ENCODE data around the gene ZNF560. TPM values are rescaled to one million over a fixed set of nuclear protein-coding genes. Genes with fewer than 3 reads are reported as not detected.

Gene ZNF560
- polyA plus RNA-seq, 4 donors = 0.06 TPM; not detected in 3

DNA sequence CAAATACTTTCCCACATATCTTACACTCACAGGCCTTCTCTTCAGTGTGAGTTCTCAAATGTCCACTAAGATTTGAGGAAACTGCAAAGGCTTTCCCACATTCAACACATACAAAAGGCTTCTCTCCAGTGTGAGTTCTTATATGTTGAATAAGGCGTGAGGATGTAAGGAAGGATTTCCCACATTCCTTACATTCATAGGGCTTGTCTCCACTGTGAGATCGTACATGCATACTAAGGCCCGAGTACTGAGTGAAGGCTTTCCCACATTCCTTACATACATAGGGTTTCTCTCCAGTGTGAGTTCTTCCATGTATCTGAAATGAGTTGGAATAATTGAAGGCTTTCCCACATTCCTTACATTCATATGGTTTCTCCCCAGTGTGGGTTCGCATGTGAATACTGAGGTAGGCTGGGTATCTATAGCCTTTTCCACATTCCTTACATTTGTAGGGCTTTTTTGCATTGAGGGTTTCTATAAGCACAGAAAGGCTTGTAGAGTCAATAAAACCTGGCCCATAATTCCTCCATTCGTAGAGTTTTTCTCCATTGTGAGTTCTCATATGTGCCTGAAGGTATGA is 30.4 kb upstream of the ZNF560 start:
- Histone ChIP-seq H3K4me3 (ENCODE audit: low read depth in 1 of 3, low read length in 3 of 3) (no peak overlapping the region), H3K9me3 (ENCODE audit: control insufficient read depth in 2 of 2, insufficient read depth in 1 of 2, low read depth in 1 of 2, low read length in 1 of 2) (peaks cover 1 to 61% of the 10 kb centered on the region in 2 donors), H3K36me3 (ENCODE audit: control insufficient read depth in 3 of 3, insufficient read depth in 2 of 3, low read depth in 1 of 3, low read length in 3 of 3) (peaks cover 30 to 42% (median 40%) of the 10 kb centered on the region in 3 donors), H3K27ac (ENCODE audit: low read depth in 1 of 3, low read length in 2 of 3) (no peak overlapping the region), H3K27me3 (ENCODE audit: control insufficient read depth in 3 of 3, insufficient read depth in 3 of 3, low read length in 3 of 3) (no peaks in the 10 kb centered on the region), H3K4me1 (ENCODE audit: control insufficient read depth in 3 of 3, insufficient read depth in 2 of 3, low read depth in 1 of 3, low read length in 2 of 3) (no peaks in the 10 kb centered on the region)
- WGBS, 3 donors = 94 to 99% (median 98%) methylated on average over 5 of the region's 5 CpGs
- FAIRE-seq (no peak), DNase-seq (peak in 1 of 2 donors; percentile 18)

DNA sequence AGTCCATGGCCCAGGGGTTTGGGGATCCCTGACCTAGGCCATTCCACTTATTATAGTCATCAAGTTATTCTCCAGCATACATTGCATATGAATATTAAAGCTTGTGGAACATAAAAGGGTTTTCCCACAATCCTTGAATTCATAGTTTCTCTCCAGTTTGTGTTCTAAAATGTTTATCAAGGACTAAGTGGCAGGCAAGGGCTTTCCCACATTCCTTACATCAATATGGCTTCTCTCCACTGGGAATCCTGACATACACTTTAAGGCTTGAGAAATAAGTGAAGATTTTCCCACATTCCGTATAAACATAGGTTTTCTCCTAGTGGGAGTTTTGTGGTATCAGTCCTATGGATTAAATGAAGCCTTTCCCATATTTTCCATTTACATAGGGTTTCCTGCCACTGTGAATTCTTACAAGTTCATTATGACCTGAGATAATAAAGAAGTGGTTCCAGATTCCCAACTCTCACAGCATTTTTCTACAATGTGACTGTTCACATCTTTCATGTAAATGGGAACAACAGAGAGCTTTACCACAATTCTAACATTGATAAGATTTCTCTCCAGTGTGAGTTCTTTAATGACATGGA is 25.6 kb upstream of the ZNF560 start:
- Histone ChIP-seq H3K4me3 (ENCODE audit: low read depth in 1 of 3, low read length in 3 of 3) (no peak overlapping the region), H3K27ac (ENCODE audit: low read depth in 1 of 3, low read length in 2 of 3) (no peak overlapping the region), H3K4me1 (ENCODE audit: control insufficient read depth in 3 of 3, insufficient read depth in 2 of 3, low read depth in 1 of 3, low read length in 2 of 3) (no peaks in the 10 kb centered on the region), H3K27me3 (ENCODE audit: control insufficient read depth in 3 of 3, insufficient read depth in 3 of 3, low read length in 3 of 3) (no peaks in the 10 kb centered on the region), H3K36me3 (ENCODE audit: control insufficient read depth in 3 of 3, insufficient read depth in 2 of 3, low read depth in 1 of 3, low read length in 3 of 3) (peaks cover 5 to 8% (median 8%) of the 10 kb centered on the region in 3 donors), H3K9me3 (ENCODE audit: control insufficient read depth in 2 of 2, insufficient read depth in 1 of 2, low read depth in 1 of 2, low read length in 1 of 2) (peaks cover 2 to 66% of the 10 kb centered on the region in 2 donors)
- FAIRE-seq (no peak), DNase-seq (no peak)
- 95 to 100% (median 100%) methylated on average over 1 of the region's 1 CpG for WGBS, 3 donors

DNA sequence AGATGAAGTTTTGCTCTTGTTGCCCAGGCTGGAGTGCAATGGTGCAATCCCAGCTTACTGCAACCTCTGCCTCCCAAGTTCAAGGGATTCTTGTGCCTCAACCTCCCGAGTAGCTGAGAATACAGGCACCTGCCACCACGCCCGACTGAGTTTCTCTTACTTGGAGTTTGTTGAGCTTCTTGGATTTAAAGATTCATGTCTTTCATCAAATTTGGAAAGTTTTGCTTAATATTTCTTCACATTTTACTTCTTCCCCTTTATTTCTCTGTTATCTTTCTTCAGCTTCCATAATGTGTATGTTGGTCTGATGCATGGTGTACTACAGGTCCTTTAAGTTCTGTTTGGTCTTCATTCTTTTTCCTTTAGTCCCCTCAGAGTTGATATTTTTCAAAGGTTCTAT is 8.9 kb upstream of the ZNF560 start:
- WGBS, 3 donors = 79 to 86% (median 85%) methylated on average over 3 of the region's 3 CpGs
- no peak overlapping the region for H3K27ac ChIP-seq (ENCODE audit: low read depth in 1 of 3, low read length in 2 of 3)
- no peak overlapping the region for H3K4me3 ChIP-seq (ENCODE audit: low read depth in 1 of 3, low read length in 3 of 3)
- DNase-seq (no peak), FAIRE-seq (no peak)
- no peaks in the 10 kb centered on the region for H3K4me1 ChIP-seq (ENCODE audit: control insufficient read depth in 3 of 3, insufficient read depth in 2 of 3, low read depth in 1 of 3, low read length in 2 of 3)
- peaks cover 0 to 37% of the 10 kb centered on the region in 2 donors for H3K9me3 ChIP-seq (ENCODE audit: control insufficient read depth in 2 of 2, insufficient read depth in 1 of 2, low read depth in 1 of 2, low read length in 1 of 2)
- no peaks in the 10 kb centered on the region for H3K36me3 ChIP-seq (ENCODE audit: control insufficient read depth in 3 of 3, insufficient read depth in 2 of 3, low read depth in 1 of 3, low read length in 3 of 3)
- no peaks in the 10 kb centered on the region for H3K27me3 ChIP-seq (ENCODE audit: control insufficient read depth in 3 of 3, insufficient read depth in 3 of 3, low read length in 3 of 3)

DNA sequence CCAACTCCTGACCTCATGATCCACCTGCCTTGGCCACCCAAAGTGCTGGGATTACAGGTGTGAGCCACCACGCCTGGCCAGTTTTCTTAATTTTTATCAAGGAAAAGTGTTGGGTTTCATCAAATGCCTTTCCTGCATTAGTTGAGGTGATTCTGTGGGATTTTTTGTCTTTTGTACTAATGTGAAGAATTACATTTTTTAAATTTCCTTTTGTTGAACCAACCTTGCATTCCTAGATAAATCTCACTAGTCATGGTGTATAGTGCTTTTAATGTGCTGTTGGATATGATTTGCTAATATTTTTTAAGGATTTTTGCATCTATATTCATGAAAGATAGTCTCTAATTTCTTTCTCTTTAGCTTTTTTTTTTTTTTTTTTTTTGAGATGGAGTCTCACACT is 2.4 kb upstream of the ZNF560 start:
- FAIRE-seq = no peak
- DNase-seq = no peak
- Histone ChIP-seq H3K36me3 (ENCODE audit: control insufficient read depth in 3 of 3, insufficient read depth in 2 of 3, low read depth in 1 of 3, low read length in 3 of 3) (no peaks in the 10 kb centered on the region), H3K4me3 (ENCODE audit: low read depth in 1 of 3, low read length in 3 of 3) (no peak overlapping the region), H3K27ac (ENCODE audit: low read depth in 1 of 3, low read length in 2 of 3) (no peak overlapping the region), H3K4me1 (ENCODE audit: control insufficient read depth in 3 of 3, insufficient read depth in 2 of 3, low read depth in 1 of 3, low read length in 2 of 3) (no peaks in the 10 kb centered on the region), H3K27me3 (ENCODE audit: control insufficient read depth in 3 of 3, insufficient read depth in 3 of 3, low read length in 3 of 3) (no peaks in the 10 kb centered on the region), H3K9me3 (ENCODE audit: control insufficient read depth in 2 of 2, insufficient read depth in 1 of 2, low read depth in 1 of 2, low read length in 1 of 2) (peaks cover 3 to 34% of the 10 kb centered on the region in 2 donors)
- 91 to 100% (median 92%) methylated on average over 1 of the region's 1 CpG for WGBS, 3 donors

DNA sequence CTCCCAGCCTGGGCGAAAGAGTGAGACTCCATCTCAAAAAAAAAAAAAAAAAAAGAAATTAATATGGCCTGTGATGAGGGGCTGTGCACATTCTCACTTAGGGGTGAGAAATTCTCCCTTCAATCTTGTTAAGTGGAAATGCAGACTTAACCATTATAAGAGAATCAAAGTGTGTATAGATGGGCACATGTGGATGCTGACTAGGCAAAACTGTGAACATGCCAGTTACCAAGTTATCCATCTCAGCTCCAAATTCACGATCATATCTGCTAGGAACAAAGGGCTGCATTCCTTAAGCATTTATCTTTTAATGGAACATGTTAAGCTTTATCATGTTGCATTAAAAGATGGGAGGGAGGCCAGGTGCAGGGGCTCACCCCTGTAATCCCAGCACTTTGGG is 4.3 kb downstream of the ZNF560 start:
- WGBS, 3 donors = 73 to 86% (median 82%) methylated on average over 2 of the region's 2 CpGs
- peaks cover 3 to 24% of the 10 kb centered on the region in 2 donors for H3K9me3 ChIP-seq (ENCODE audit: control insufficient read depth in 2 of 2, insufficient read depth in 1 of 2, low read depth in 1 of 2, low read length in 1 of 2)
- H3K4me3 ChIP-seq (ENCODE audit: low read depth in 1 of 3, low read length in 3 of 3) = no peak overlapping the region
- no peak for FAIRE-seq
- H3K27ac ChIP-seq (ENCODE audit: low read depth in 1 of 3, low read length in 2 of 3) = no peak overlapping the region
- no peak for DNase-seq
- no peaks in the 10 kb centered on the region for H3K36me3 ChIP-seq (ENCODE audit: control insufficient read depth in 3 of 3, insufficient read depth in 2 of 3, low read depth in 1 of 3, low read length in 3 of 3)
- H3K4me1 ChIP-seq (ENCODE audit: control insufficient read depth in 3 of 3, insufficient read depth in 2 of 3, low read depth in 1 of 3, low read length in 2 of 3) = no peaks in the 10 kb centered on the region
- H3K27me3 ChIP-seq (ENCODE audit: control insufficient read depth in 3 of 3, insufficient read depth in 3 of 3, low read length in 3 of 3) = no peaks in the 10 kb centered on the region

DNA sequence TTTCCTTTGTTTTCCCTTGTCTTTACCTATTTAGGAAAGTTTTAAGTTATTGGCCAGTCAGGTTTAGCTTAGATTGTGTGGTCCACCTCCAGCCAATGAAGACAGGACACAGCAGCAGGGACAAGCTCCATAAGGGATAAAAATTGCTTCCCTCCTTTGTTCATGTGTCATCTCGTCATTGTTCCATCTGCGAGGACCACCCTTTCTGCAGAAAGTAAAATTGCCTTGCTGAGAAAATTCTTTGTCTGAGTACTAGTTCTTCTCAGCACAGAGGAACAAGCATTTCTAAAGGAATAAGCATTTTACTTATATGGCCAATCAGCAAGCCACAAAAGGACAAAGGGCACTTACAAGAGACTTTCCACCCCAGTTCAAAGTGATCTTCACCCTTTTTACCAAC is 11.4 kb downstream of the ZNF560 start:
- H3K27me3 ChIP-seq (ENCODE audit: control insufficient read depth in 3 of 3, insufficient read depth in 3 of 3, low read length in 3 of 3) = no peaks in the 10 kb centered on the region
- H3K9me3 ChIP-seq (ENCODE audit: control insufficient read depth in 2 of 2, insufficient read depth in 1 of 2, low read depth in 1 of 2, low read length in 1 of 2) = peaks cover 1 to 32% of the 10 kb centered on the region in 2 donors
- H3K4me1 ChIP-seq (ENCODE audit: control insufficient read depth in 3 of 3, insufficient read depth in 2 of 3, low read depth in 1 of 3, low read length in 2 of 3) = no peaks in the 10 kb centered on the region
- FAIRE-seq (no peak), DNase-seq (no peak)
- no peaks in the 10 kb centered on the region for H3K36me3 ChIP-seq (ENCODE audit: control insufficient read depth in 3 of 3, insufficient read depth in 2 of 3, low read depth in 1 of 3, low read length in 3 of 3)
- no peak overlapping the region for H3K4me3 ChIP-seq (ENCODE audit: low read depth in 1 of 3, low read length in 3 of 3)
- 87 to 93% (median 93%) methylated on average over 2 of the region's 2 CpGs for WGBS, 3 donors
- no peak overlapping the region for H3K27ac ChIP-seq (ENCODE audit: low read depth in 1 of 3, low read length in 2 of 3)

DNA sequence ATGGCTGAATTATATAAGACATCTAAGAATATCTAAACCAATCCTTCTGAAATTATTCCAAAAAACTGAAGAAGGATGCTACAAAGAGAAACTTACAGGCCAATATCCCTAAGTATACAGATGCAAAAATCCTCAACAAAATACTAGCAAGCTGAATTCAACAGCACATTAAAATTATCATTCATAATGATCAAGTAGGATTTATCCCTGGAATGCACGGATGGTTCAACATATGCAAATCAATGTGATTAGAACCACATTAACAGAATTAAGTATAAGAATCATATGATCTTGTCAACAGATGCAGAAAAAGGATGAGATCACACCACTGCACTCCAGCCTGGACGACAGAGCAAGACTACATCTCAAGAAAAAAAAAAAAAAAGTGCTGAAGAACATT is 13.3 kb downstream of the ZNF560 start:
- DNase-seq (no peak), FAIRE-seq (no peak)
- no peak overlapping the region for H3K27ac ChIP-seq (ENCODE audit: low read depth in 1 of 3, low read length in 2 of 3)
- H3K4me1 ChIP-seq (ENCODE audit: control insufficient read depth in 3 of 3, insufficient read depth in 2 of 3, low read depth in 1 of 3, low read length in 2 of 3) = no peaks in the 10 kb centered on the region
- no peaks in the 10 kb centered on the region for H3K36me3 ChIP-seq (ENCODE audit: control insufficient read depth in 3 of 3, insufficient read depth in 2 of 3, low read depth in 1 of 3, low read length in 3 of 3)
- 87 to 93% (median 90%) methylated on average over 2 of the region's 2 CpGs for WGBS, 3 donors
- H3K27me3 ChIP-seq (ENCODE audit: control insufficient read depth in 3 of 3, insufficient read depth in 3 of 3, low read length in 3 of 3) = no peaks in the 10 kb centered on the region
- H3K9me3 ChIP-seq (ENCODE audit: control insufficient read depth in 2 of 2, insufficient read depth in 1 of 2, low read depth in 1 of 2, low read length in 1 of 2) = peaks cover 1 to 32% of the 10 kb centered on the region in 2 donors
- H3K4me3 ChIP-seq (ENCODE audit: low read depth in 1 of 3, low read length in 3 of 3) = no peak overlapping the region

DNA sequence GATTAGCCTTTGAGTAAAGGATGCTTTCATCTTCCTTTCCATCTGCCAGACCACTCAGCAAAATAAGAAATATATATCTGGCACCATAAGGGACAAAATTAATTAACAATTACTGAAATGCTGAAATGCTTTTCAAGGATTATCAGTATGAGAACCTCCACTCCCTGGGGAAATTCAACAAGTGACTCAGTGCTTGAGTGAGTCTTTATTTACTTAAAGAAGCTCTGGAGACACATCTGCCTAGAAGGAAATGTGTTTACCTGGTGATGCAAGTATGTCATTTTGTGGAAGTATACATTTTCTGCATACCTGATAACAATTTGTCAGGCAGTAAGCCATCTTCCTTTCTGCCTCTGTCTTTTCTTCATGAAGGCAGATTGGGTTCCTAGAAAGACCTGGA is 23.4 kb downstream of the ZNF560 start:
- peaks cover 0 to 20% of the 10 kb centered on the region in 2 donors for H3K9me3 ChIP-seq (ENCODE audit: control insufficient read depth in 2 of 2, insufficient read depth in 1 of 2, low read depth in 1 of 2, low read length in 1 of 2)
- DNase-seq (no peak), FAIRE-seq (no peak)
- H3K27me3 ChIP-seq (ENCODE audit: control insufficient read depth in 3 of 3, insufficient read depth in 3 of 3, low read length in 3 of 3) = no peaks in the 10 kb centered on the region
- H3K4me3 ChIP-seq (ENCODE audit: low read depth in 1 of 3, low read length in 3 of 3) = no peak overlapping the region
- no peak overlapping the region for H3K27ac ChIP-seq (ENCODE audit: low read depth in 1 of 3, low read length in 2 of 3)
- H3K4me1 ChIP-seq (ENCODE audit: control insufficient read depth in 3 of 3, insufficient read depth in 2 of 3, low read depth in 1 of 3, low read length in 2 of 3) = no peaks in the 10 kb centered on the region
- H3K36me3 ChIP-seq (ENCODE audit: control insufficient read depth in 3 of 3, insufficient read depth in 2 of 3, low read depth in 1 of 3, low read length in 3 of 3) = no peaks in the 10 kb centered on the region

DNA sequence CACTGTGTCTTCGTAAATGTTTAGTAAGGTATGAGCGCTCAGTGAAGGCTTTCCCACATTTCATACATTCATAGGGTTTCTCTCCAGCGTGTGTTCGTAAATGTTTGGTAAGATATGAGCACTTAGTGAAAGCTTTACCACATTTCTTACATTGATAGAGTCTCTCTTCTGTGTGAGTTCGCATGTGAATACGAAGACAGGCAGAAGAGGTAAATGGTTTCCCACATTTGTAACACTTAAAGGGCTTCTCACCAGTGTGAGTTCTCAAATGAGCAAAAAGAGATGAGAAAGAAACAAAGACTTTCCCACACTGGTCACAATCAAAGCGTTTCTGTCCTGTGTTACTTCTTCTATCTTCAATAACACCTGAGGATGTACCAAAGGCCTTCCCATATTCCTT is 31.3 kb downstream of the ZNF560 start:
- H3K36me3 ChIP-seq (ENCODE audit: control insufficient read depth in 3 of 3, insufficient read depth in 2 of 3, low read depth in 1 of 3, low read length in 3 of 3) = no peaks in the 10 kb centered on the region
- H3K27ac ChIP-seq (ENCODE audit: low read depth in 1 of 3, low read length in 2 of 3) = no peak overlapping the region
- DNase-seq (no peak), FAIRE-seq (no peak)
- WGBS, 3 donors = 92 to 93% (median 92%) methylated on average over 7 of the region's 7 CpGs
- peaks cover 1 to 24% of the 10 kb centered on the region in 2 donors for H3K9me3 ChIP-seq (ENCODE audit: control insufficient read depth in 2 of 2, insufficient read depth in 1 of 2, low read depth in 1 of 2, low read length in 1 of 2)
- no peaks in the 10 kb centered on the region for H3K27me3 ChIP-seq (ENCODE audit: control insufficient read depth in 3 of 3, insufficient read depth in 3 of 3, low read length in 3 of 3)
- no peaks in the 10 kb centered on the region for H3K4me1 ChIP-seq (ENCODE audit: control insufficient read depth in 3 of 3, insufficient read depth in 2 of 3, low read depth in 1 of 3, low read length in 2 of 3)
- no peak overlapping the region for H3K4me3 ChIP-seq (ENCODE audit: low read depth in 1 of 3, low read length in 3 of 3)

Data from small intestine (tissue), 7 donors.